IMR-90 (cell line): ENCODE data around the gene EXOC6B. TPM values are rescaled to one million over a fixed set of nuclear protein-coding genes. Genes with fewer than 3 reads are reported as not detected.

Source experiments
- ATAC-seq: fragments of 200-7000 bp; cut with Tn5 transposase; 2 replicates; pipeline ENCODE4 v1.9.1; 2020; ENCODE audit warnings: low read depth, mild to moderate bottlenecking, moderate library complexity
- BruUV-seq: library from RNA; stranded (reverse); fragments of 400-500 nt; replicated peaks from 2 replicates; lab custom pipeline; 2021; lab: Mats Ljungman, UMichigan
- CTCF ChIA-PET: fragments of 300-600 bp; formaldehyde crosslinking; extraction: SDS; loops from one replicate; lab custom pipeline; 2021; ENCODE audit warnings: antibody characterized with exemption; lab: Yijun Ruan, JAX
- POLR2A ChIA-PET: fragments of 300-600 bp; sonication (Branson Sonifier 250); formaldehyde crosslinking; loops from one replicate; lab custom pipeline; 2022; ENCODE audit warnings: antibody characterized with exemption; ENCODE audit not compliant: unreplicated experiment; lab: Charles Lee
- DNase-seq: peaks from one replicate; pipeline ENCODE4 v3.0.0; 2013
- H2AFZ ChIP-seq: replicated peaks from 2 replicates; pipeline ENCODE3; 2013; ENCODE audit warnings: low read length, mild to moderate bottlenecking; ENCODE audit not compliant: poor library complexity
- H2AK5ac ChIP-seq: 2 replicates; pipeline ENCODE4 v1.6.1; 2013; ENCODE audit warnings: low read depth, low read length, inconsistent platforms
- H2AK9ac ChIP-seq: replicated peaks from 2 replicates; pipeline ENCODE3; 2013; ENCODE audit warnings: mild to moderate bottlenecking, low read depth, low read length, moderate library complexity; ENCODE audit not compliant: poor library complexity
- H2BK120ac ChIP-seq: 2 replicates; pipeline ENCODE4 v1.6.1; 2013; ENCODE audit warnings: low read depth, low read length, inconsistent platforms
- H2BK15ac ChIP-seq: 3 replicates; pipeline ENCODE4 v1.6.1; 2013; ENCODE audit warnings: low read depth, low read length, inconsistent platforms
- H2BK20ac ChIP-seq: 2 replicates; pipeline ENCODE4 v1.6.1; 2013; ENCODE audit warnings: low read depth, mild to moderate bottlenecking, inconsistent platforms, low read length, moderate library complexity
- H2BK5ac ChIP-seq: 2 replicates; pipeline ENCODE4 v1.6.1; 2013; ENCODE audit warnings: mild to moderate bottlenecking, low read depth, low read length, inconsistent platforms; ENCODE audit not compliant: poor library complexity, severe bottlenecking
- H3K14ac ChIP-seq: replicated peaks from 2 replicates; pipeline ENCODE4 v1.6.1; 2013; ENCODE audit warnings: low read depth, low read length, inconsistent platforms
- H3K18ac ChIP-seq: 2 replicates; pipeline ENCODE4 v1.6.1; 2013; ENCODE audit warnings: low read depth, low read length, control low read depth
- H3K23ac ChIP-seq: 2 replicates; pipeline ENCODE4 v1.6.1; 2013; ENCODE audit warnings: low read depth, low read length, inconsistent platforms
- H3K27ac ChIP-seq: 2 replicates; pipeline ENCODE4 v1.5.1; 2013; ENCODE audit warnings: mild to moderate bottlenecking, control low read depth, low read length; ENCODE audit not compliant: insufficient read depth
- H3K27me3 ChIP-seq: 2 replicates; pipeline ENCODE4 v1.6.1; 2013; ENCODE audit warnings: low read length; ENCODE audit not compliant: control insufficient read depth, insufficient read depth
- H3K36me3 ChIP-seq: 2 replicates; pipeline ENCODE4 v1.6.1; 2013; ENCODE audit warnings: low read length, mixed read lengths; ENCODE audit not compliant: control insufficient read depth, insufficient read depth
- H3K4ac ChIP-seq: 2 replicates; pipeline ENCODE4 v1.6.1; 2013; ENCODE audit warnings: low read depth, low read length, inconsistent platforms
- H3K4me1 ChIP-seq: 2 replicates; pipeline ENCODE4 v1.6.1; 2013; ENCODE audit warnings: low read length, mixed read lengths; ENCODE audit not compliant: control insufficient read depth, insufficient read depth
- H3K4me2 ChIP-seq: 2 replicates; pipeline ENCODE4 v1.6.1; 2013; ENCODE audit warnings: low read depth, mild to moderate bottlenecking, control low read depth, low read length, moderate library complexity
- H3K4me3 ChIP-seq: 2 replicates; pipeline ENCODE4 v1.5.1; 2013; ENCODE audit warnings: low read depth, mild to moderate bottlenecking, control low read depth, low read length, moderate library complexity; ENCODE audit not compliant: insufficient read depth
- H3K56ac ChIP-seq: 2 replicates; pipeline ENCODE4 v1.6.1; 2013; ENCODE audit warnings: low read length, inconsistent platforms; ENCODE audit not compliant: insufficient read depth; ENCODE audit errors: extremely low read depth
- H3K79me1 ChIP-seq, 2 experiments: 2 replicates each; pipeline ENCODE4 v1.6.1; 2013; ENCODE audit warnings: low read length in 2 of 2, inconsistent platforms in 1 of 2, low read depth in 1 of 2
- H3K9ac ChIP-seq: 2 replicates; pipeline ENCODE4 v1.6.1; 2013; ENCODE audit warnings: low read depth, low read length, control low read depth
- H3K9me1 ChIP-seq: 2 replicates; pipeline ENCODE4 v1.6.1; 2013; ENCODE audit warnings: low read length, inconsistent platforms; ENCODE audit not compliant: insufficient read depth
- H3K9me3 ChIP-seq: 2 replicates; pipeline ENCODE4 v1.6.1; 2013; ENCODE audit warnings: low read length; ENCODE audit not compliant: control insufficient read depth, insufficient read depth
- H4K20me1 ChIP-seq: 2 replicates; pipeline ENCODE4 v1.6.1; 2013; ENCODE audit warnings: low read length, inconsistent platforms; ENCODE audit not compliant: insufficient read depth
- H4K5ac ChIP-seq: 2 replicates; pipeline ENCODE4 v1.6.1; 2013; ENCODE audit warnings: mild to moderate bottlenecking, low read depth, low read length, control low read depth
- H4K8ac ChIP-seq, 2 experiments: 2 replicates each; pipeline ENCODE4 v1.6.1; 2013; ENCODE audit warnings: low read depth in 2 of 2, low read length in 2 of 2, control low read depth in 1 of 2, inconsistent platforms in 1 of 2
- H4K91ac ChIP-seq: 2 replicates; pipeline ENCODE4 v1.6.1; 2013; ENCODE audit warnings: low read depth, low read length, inconsistent platforms; ENCODE audit not compliant: insufficient read depth
- BHLHE40 ChIP-seq: fragments of 150-350 bp; IDR thresholded peaks from 2 replicates; pipeline ENCODE4 v1.6.1; 2016; ENCODE audit warnings: mild to moderate bottlenecking, low read depth, low read length
- CHD1 ChIP-seq: IDR thresholded peaks from 2 replicates; pipeline ENCODE4 v1.6.1; 2012; ENCODE audit warnings: low read depth, low read length, improper control_type of control experiment
- CTCF ChIP-seq: conservative IDR thresholded peaks from 2 replicates; pipeline ENCODE4 v1.5.1; 2012; ENCODE audit warnings: mild to moderate bottlenecking, low read depth, low read length, improper control_type of control experiment
- FOS ChIP-seq: fragments of 150-350 bp; IDR thresholded peaks from 2 replicates; pipeline ENCODE4 v1.6.1; 2016; ENCODE audit warnings: low read depth, low read length
- MAZ ChIP-seq: IDR thresholded peaks from 2 replicates; pipeline ENCODE4 v1.6.1; 2012; ENCODE audit warnings: low read depth, mild to moderate bottlenecking, low read length, improper control_type of control experiment, moderate library complexity, borderline replicate concordance
- NFE2L2 ChIP-seq: fragments of 150-350 bp; IDR thresholded peaks from 2 replicates; pipeline ENCODE4 v1.6.1; 2016; ENCODE audit warnings: low read depth, mild to moderate bottlenecking, low read length
- POLR2A ChIP-seq: IDR thresholded peaks from 2 replicates; pipeline ENCODE4 v1.6.1; 2012; ENCODE audit warnings: mild to moderate bottlenecking, low read depth, low read length
- RAD21 ChIP-seq: IDR thresholded peaks from 2 replicates; pipeline ENCODE4 v1.6.1; 2012; ENCODE audit warnings: low read length, improper control_type of control experiment
- RFX5 ChIP-seq: IDR thresholded peaks from 2 replicates; pipeline ENCODE4 v1.8.0; 2012; ENCODE audit warnings: low read depth, mild to moderate bottlenecking, low read length, moderate library complexity
- USF2 ChIP-seq: fragments of 150-350 bp; IDR thresholded peaks from 2 replicates; pipeline ENCODE4 v1.6.1; 2017; ENCODE audit warnings: mild to moderate bottlenecking, antibody characterized with exemption, low read length, low read depth
- WGBS, 2 experiments: methylation state at CpG; one replicate each; pipeline versions ENCODE4 v1.1.5 to v1.1.7; 2013; ENCODE audit warnings: missing lambda C conversion rate in 2 of 2; ENCODE audit not compliant: insufficient read length in 1 of 2; ENCODE audit errors: extremely low coverage in 2 of 2; 5-methylcytosine and 5-hydroxymethylcytosine counted together
- dilution Hi-C: fragments of 300-500 bp; cut with HindIII; formaldehyde crosslinking; loops from one replicate; pipeline ENCODE4 v1.14.3; 2018; ENCODE audit warnings: low sequenced_read_pairs; ENCODE audit not compliant: unreplicated experiment
- in situ Hi-C: fragments of 300-500 bp; cut with MboI; formaldehyde crosslinking; loops from 3 replicates; pipeline ENCODE4 v1.14.3; 2019; ENCODE audit warnings: low sequenced_read_pairs, inconsistent platforms, mixed read lengths
- intact Hi-C: fragments of 100-400 bp; cut with micrococcal nuclease; formaldehyde crosslinking; loops from 2 replicates; pipeline ENCODE4 v1.10.0; 2022
- polyA plus RNA-seq, 3 experiments: library from polyadenylated mRNA; depleted of rRNA; stranded (reverse); fragments of >200 nt; gene quantifications; 2 replicates each; pipeline ENCODE4 v1.2.3, GENCODE V29; 2012; ENCODE audit warnings: low replicate concordance in 1 of 3
- total RNA-seq: library from RNA; depleted of rRNA; stranded (reverse); fragments of >200 nt; gene quantifications from 2 replicates; pipeline ENCODE4 v1.2.3, GENCODE V29; 2012

EXOC6B gene
- total and polyA plus RNA-seq, 2 of the 4 experiments (the other 2 are of a cell fraction) = 10.2 to 29.4 TPM

- Histone ChIP-seq H3K14ac (no peak overlapping the region), H4K5ac (no peak overlapping the region), H3K56ac (no peak overlapping the region), H3K23ac (no peak overlapping the region), H4K20me1 (no peaks in the 10 kb centered on the region), H3K18ac (no peak overlapping the region), H3K4me2 (no peak overlapping the region), H2AK9ac (no peak overlapping the region), H3K79me1 (peaks cover 2 to 5% of the 10 kb centered on the region in 2 experiments; a peak in 1 of 4 replicates), H2BK15ac (no peak overlapping the region), H4K8ac (no peak overlapping the region), H3K27me3 (no peaks in the 10 kb centered on the region), H4K91ac (no peak overlapping the region), H3K9me1 (no peaks in the 10 kb centered on the region), H2AK5ac (no peak overlapping the region), H2BK120ac (no peak overlapping the region), H2AFZ (no peak overlapping the region), H3K36me3 (no peaks in the 10 kb centered on the region), H3K27ac (no peak overlapping the region), H3K9me3 (no peaks in the 10 kb centered on the region), H2BK20ac (no peak overlapping the region), H3K9ac (no peak overlapping the region), H3K4me3 (no peak overlapping the region), H2BK5ac (no peak overlapping the region), H3K4ac (no peak overlapping the region), H3K4me1 (no peaks in the 10 kb centered on the region)
- dilution Hi-C loops = no loop called here
- no CpG with 5 or more reads among the region's 1 CpG for WGBS, 2 experiments
- TF ChIP-seq POLR2A = no peak
- TF ChIP-seq USF2 = no peak
- TF ChIP-seq RFX5 = no peak
- TF ChIP-seq FOS = no peak
- TF ChIP-seq CHD1 = no peak
- no peak for TF ChIP-seq CTCF
- TF ChIP-seq NFE2L2 = no peak
- no peak for TF ChIP-seq RAD21
- TF ChIP-seq BHLHE40 = no peak
- TF ChIP-seq MAZ = no peak
- ChIA-PET POLR2A (no interaction called here), CTCF (no interaction called here)
- no TSS peak for BruUV-seq
- DNase-seq (no peak), ATAC-seq (no peak)
- intact Hi-C loops = loop anchor here (10.0 kb wide), 1 partner anchor 263 kb away; no protein-coding TSS in a partner anchor
- in situ Hi-C loops = no loop called here
Observed at GRCh38 chr2:72602095-72602494, 223.7 kb downstream of the EXOC6B start.
